Measurements from ENCODE around the gene HOOK2. TPM values are rescaled to one million over a fixed set of nuclear protein-coding genes. Genes with fewer than 3 reads are reported as not detected.

HOOK2 gene
- polyA plus RNA-seq, 4 donors: 34.6 to 85.0 (median 63.2) TPM

DNA sequence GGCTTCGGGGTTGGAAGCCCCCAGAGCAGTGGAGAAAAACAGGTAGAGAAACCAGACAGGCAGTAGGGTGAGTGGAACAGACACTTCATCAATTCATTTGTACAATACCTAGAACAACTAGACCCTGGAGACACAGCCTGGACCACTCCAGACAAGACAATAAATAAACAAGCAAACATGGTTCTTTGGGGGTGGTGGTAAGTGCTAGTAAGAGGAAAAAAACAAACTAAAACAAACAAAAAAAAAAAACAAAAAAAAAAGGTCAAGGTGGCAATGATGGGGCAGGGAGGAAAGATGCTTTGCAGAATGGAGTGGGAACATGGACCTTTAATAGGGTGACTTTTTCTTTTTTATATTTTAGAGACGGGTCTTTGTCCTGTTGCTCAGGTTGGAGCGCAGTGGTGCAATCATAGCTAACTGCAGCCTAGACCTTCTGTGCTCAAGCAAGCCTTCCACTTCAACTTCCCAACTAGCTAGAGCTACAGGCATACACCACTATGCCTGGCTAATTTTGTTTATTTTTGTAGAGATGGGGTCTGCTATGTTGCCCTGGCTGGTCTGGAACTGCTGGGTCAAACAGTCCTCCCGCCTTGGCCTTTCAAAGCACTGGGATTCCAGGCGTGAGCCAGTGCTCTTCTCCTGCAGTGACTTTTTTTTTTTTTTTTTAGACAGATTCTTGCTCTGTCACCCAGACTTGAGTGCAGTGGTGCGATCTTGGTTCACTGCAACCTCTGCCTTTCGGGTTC is 19.0 kb upstream of the HOOK2 start:
- DNase-seq (ENCODE audit: low read depth in 4 of 4, low spot score in 2 of 4): no peak

DNA sequence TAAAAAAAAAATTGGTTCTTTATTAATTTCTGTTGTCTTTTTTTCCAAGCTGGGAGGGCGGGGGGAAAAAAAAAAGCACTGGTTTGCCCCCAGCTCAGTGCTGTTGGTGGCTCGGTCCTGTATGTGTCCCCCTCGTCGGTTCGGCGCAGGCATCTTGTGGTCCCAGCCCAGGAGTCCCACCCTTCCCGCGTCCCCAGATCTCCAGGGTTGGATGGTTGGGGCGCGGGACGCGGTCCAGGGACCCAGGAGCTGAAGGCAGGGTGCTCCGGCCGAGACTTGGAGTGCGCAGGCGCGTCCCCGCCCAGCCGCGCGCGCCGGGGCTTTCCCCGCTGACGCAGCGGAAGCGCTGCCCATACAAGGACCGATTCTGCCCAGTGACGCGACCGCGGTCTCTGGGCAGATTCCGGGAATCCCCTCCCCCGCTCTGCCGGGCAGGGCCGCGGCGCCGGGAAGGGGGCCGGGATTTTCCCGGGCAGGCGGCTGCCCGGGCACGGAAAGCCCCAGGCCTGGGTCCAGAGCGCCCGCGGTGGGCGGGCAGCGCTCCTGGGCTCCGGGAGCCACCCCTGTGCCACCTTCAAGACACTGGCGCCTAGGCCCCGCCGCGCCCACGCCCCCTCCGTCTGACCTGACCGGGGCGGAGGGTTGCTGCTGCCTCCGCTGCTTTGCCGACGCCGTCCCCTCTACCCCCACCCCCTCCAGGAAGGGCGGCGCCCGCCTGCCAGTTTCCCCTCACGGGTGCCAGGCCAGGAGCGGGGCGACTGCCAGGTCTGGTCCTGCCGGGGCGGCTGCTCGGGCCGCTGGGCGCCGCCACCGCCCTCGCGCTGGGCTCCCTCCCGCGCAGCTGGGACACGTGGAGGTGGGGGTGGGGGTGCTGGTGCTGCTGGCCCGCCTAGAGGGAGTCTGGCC is 18.2 kb upstream of the HOOK2 start:
- DNase-seq (ENCODE audit: low read depth in 4 of 4, low spot score in 2 of 4): peak in 1 of 4 donors; percentile 88

GRCh38 chr19:12792853-12793289 is 17.5 kb upstream of the HOOK2 start:
- no peak for DNase-seq (ENCODE audit: low read depth in 4 of 4, low spot score in 2 of 4)

DNA sequence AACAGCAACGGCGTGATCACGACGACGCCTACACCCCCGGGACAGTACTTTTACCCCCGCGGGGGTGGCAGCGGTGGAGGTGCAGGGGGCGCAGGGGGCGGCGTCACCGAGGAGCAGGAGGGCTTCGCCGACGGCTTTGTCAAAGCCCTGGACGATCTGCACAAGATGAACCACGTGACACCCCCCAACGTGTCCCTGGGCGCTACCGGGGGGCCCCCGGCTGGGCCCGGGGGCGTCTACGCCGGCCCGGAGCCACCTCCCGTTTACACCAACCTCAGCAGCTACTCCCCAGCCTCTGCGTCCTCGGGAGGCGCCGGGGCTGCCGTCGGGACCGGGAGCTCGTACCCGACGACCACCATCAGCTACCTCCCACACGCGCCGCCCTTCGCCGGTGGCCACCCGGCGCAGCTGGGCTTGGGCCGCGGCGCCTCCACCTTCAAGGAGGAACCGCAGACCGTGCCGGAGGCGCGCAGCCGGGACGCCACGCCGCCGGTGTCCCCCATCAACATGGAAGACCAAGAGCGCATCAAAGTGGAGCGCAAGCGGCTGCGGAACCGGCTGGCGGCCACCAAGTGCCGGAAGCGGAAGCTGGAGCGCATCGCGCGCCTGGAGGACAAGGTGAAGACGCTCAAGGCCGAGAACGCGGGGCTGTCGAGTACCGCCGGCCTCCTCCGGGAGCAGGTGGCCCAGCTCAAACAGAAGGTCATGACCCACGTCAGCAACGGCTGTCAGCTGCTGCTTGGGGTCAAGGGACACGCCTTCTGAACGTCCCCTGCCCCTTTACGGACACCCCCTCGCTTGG is 16.9 kb upstream of the HOOK2 start:
- no peak for DNase-seq (ENCODE audit: low read depth in 4 of 4, low spot score in 2 of 4)

DNA sequence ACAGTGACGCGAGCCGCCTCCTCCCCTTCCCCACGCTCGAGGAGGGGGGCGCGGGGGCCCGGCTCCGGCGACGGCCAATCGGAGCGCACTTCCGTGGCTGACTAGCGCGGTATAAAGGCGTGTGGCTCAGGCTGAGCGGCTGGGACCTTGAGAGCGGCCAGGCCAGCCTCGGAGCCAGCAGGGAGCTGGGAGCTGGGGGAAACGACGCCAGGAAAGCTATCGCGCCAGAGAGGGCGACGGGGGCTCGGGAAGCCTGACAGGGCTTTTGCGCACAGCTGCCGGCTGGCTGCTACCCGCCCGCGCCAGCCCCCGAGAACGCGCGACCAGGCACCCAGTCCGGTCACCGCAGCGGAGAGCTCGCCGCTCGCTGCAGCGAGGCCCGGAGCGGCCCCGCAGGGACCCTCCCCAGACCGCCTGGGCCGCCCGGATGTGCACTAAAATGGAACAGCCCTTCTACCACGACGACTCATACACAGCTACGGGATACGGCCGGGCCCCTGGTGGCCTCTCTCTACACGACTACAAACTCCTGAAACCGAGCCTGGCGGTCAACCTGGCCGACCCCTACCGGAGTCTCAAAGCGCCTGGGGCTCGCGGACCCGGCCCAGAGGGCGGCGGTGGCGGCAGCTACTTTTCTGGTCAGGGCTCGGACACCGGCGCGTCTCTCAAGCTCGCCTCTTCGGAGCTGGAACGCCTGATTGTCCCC is 16.1 kb upstream of the HOOK2 start, which contains the start of gene JUNB:
Gene JUNB, plus strand, starts transcription at position 142 of the 706 bp plus-strand sequence. Its CDS starts 286 bp downstream, at position 428.
- DNase-seq (ENCODE audit: low read depth in 4 of 4, low spot score in 2 of 4): peak in 2 of 4 donors; percentile 85 to 88

DNA sequence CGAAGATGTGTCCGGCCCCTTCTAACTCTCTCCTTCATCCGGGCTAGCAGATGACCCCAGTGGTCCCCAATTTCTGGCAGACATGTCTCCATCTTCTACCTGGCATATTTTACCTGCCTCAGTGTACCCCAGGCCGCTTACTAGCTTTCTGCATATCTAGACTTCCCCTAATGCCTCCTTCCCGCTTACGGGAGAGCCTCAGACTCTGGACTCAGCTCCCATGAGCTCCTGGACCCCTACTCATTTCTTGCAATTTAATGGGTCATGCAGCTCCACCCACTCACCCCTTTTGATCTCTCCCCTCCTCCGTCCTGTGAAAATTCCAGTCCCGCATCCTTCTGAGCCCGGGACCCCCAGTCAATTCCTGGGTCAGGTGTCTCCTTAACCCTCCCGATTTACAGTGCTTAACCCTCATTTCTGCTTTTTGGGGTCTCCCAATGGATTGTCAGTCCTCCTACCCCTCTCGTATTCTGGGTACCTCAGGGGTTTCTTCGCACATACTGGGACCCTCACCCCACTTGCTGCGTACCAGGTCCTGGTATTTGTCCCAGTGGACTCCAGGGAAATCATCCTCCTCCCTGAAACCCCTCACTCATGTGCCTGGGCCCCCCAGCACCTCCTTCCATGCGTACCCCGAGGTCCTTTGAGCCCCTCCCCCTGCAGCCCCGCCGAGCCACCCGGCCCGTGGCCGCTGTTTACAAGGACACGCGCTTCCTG is 15.4 kb upstream of the HOOK2 start:
- no peak for DNase-seq (ENCODE audit: low read depth in 4 of 4, low spot score in 2 of 4)

DNA sequence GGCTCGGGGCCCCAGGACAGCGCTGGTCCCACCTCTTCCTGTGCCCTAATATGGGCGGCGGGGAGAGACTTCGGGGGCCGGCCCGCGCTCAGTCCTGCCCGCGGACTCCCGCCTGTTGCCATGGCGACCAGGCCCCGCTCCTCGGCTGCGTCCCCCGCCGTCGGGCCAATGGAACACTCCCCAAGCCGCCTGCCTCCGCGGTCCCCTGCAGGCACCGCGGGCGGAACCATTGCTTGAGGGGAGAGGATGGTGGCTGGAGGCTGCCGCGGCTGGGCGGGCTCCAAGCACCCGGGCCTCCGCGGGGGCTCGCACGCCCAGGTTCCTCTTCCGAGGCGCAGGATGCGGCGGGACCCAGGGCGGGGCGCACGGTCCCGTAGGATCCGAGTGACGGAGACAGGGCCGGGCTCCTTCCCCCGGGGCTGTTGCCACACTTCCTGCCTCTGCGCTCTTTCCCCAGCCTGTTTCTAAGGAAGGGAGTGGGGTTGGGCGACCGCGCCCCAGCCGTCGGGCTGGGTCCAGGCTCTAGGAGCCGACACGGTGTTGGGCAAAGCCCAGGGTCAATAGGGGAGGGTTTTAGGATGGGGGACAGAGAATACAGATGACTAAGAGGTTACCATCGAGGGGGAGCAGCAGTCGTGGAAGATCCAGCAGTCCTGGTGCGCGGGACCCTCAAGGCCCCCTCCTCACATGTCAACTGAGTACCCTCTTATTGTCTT is 14.7 kb upstream of the HOOK2 start:
- DNase-seq (ENCODE audit: low read depth in 4 of 4, low spot score in 2 of 4): peak in 3 of 4 donors; percentile 82 to 89 (median 88)

DNA sequence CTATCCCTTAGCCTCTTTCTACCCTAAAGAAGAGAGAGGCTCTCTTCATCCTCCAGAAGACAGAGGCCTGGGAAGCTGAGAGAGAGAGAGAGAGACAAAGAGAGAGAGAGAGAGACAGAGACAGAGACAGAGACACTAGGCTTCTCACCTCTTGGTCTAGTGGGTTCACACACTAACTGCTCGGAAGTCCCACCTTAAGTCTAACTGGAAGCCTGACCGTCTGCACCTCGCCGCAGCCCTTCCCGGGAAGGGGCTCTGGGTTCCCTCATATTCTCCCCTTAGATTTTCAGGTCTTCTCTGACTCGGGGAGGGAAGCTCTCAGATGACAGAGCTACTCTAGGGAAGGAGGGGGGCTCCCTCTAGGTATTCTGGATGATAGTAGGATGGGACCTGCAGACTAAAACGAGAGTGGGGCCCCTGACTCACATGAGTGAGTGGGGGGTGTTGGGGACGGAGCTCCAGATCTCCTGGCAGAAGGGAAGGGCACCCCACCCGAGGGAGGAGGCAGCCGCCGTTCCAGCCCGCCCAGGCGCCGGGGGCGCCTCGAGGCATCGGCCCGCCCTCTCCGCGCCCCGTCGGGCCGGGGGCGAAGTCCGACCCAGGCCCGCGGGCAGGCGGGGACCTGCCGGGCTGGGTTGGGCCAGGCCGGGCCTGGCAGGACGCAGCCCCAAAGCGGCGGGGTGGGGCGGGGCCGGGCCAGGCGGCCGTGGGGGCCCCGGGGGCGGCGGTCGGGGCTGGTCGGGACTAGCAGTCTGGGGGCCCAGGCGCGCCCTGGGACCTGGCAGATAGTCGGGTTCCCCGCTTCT is 13.9 kb upstream of the HOOK2 start:
- DNase-seq (ENCODE audit: low read depth in 4 of 4, low spot score in 2 of 4): no peak

GRCh38 chr19:12788682-12789097 is 13.3 kb upstream of the HOOK2 start:
- no peak for DNase-seq (ENCODE audit: low read depth in 4 of 4, low spot score in 2 of 4)

DNA sequence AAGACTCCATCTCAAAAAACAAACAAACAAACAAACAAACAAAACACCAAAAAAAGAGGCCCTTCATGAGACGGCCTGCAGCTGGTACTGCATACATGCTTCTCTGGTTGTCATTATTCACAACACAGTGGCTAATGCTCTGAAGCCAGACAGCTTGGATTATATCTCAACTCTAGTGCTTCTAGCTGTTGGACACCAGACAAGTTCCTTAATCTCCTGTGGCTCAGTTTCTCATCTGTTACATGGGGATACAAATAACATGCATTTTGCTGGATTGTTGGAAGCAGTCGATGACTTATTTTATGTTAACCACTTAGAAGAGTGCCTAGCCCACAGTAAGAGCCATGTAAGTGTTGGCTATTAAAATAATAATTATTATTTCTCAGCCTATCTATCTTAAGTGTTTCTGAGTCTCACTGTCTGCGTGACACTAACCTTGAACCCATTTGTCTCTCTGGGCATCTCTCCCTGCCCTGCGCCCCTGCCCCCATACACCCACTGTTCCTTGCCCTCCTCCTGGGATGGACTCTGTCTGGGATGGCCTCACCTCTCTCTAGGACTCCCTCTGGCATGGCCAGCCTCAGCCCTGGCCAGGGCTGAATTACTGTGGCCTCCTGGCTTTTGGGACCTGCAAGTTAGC is 12.8 kb upstream of the HOOK2 start:
- DNase-seq (ENCODE audit: low read depth in 4 of 4, low spot score in 2 of 4): no peak

DNA sequence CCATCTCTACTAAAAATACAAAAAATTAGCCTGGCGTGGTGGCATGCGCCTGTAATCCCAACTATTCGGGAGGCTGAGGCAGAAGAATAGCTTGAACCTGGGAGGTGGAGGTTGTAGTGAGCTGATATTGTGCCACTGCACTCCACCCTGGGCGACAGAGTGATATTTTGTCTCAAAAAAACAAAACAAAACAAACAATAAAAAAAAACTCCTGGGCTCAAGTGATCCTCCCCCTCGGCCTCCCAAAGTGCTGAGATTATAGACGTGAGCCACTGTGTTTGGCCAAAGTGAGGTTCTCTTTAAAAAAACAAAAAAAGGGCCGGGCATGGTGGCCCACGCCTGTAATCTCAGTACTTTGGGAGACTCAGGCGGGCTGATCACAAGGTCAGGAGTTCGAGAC is 12.1 kb upstream of the HOOK2 start:
- DNase-seq (ENCODE audit: low read depth in 4 of 4, low spot score in 2 of 4): no peak

- DNase-seq (ENCODE audit: low read depth in 4 of 4, low spot score in 2 of 4): no peak
Measured at GRCh38 chr19:12786952-12787351, 11.6 kb upstream of the HOOK2 start.

DNA sequence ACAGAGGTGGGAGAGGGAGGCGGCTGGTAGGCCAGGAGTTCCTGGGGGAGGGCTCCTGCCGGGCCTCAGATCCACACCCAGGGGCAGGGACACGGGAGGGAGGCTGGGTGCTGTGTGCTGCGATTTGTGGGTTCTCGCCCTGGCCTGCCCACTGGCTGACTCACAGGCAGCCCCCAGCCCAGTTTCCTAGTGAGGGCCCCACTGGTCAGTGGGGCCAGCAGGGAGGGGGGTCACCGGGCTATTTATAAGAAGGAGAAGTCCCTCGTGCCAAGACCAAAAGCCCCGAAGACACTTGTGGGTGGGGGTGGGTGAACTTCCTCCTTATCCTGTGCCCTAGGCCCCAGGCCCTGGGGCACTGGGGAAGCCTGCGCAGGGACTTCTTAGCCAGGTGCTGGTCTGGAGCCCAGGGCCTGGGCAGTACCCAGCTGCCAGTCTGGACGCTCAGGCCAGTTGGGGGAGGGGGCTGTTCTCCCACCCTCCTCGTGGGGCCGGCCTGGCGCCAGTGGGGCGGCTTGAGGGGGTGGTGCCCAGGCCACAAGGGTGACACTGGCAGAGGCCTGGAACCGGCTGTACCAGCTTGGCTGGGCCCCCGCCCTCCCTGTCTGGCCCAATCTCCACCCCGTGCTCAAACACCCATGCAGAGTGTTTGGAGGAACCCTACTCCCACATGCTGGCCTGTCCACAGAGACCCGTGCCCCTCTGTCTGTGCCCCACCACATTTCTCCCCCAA is 11.0 kb upstream of the HOOK2 start:
- no peak for DNase-seq (ENCODE audit: low read depth in 4 of 4, low spot score in 2 of 4)

DNA sequence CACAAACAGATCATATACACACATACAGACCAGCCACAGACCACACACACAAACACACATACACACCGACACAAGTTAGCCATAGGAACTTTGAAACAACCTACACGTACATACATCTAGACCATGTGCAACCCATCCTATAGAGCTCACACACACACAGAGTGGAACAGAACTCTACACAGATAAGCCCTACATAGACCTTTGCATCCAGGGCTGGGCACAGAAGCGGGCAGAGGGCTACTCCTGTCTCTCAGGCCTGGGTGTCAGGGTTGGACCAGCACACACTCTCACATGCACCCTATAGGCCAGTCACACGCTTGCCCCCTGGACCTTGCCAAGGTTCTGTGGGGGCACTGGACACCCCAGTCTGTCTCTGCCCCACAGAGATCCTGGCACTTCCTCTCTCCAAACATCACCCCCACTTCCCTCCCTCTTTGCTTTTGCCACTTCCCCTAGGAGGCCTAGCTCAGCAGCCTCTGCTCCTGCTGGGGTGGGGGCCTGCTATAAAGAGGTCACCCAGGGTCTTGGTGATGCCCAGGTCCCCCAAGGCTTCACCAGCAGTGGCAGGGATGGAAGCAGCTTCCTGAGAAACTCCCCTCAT is 10.2 kb upstream of the HOOK2 start:
- no peak for DNase-seq (ENCODE audit: low read depth in 4 of 4, low spot score in 2 of 4)

DNA sequence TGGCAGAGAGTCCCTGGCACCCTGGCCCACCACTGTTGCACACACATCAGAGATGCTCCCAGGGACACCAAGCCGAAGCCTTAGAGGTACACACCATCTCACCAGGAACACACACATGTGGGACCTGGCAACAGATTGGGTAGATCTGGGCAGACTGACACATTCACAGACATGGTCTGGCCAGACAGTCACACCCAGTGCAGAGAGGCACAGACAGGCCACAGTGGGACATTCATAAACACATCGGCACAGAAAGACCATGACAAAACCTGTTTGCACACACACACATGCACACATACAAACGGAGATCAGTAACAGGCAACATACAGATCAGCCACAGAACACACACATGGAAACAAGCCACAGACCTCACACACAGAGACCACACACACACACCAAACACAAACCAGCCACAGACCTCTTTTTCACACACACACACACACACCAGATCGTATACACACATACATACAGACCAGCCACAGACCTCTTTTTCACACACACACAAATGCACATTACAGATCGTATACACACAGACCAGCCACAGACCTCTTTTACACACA is 9.6 kb upstream of the HOOK2 start:
- DNase-seq (ENCODE audit: low read depth in 4 of 4, low spot score in 2 of 4): no peak

DNA sequence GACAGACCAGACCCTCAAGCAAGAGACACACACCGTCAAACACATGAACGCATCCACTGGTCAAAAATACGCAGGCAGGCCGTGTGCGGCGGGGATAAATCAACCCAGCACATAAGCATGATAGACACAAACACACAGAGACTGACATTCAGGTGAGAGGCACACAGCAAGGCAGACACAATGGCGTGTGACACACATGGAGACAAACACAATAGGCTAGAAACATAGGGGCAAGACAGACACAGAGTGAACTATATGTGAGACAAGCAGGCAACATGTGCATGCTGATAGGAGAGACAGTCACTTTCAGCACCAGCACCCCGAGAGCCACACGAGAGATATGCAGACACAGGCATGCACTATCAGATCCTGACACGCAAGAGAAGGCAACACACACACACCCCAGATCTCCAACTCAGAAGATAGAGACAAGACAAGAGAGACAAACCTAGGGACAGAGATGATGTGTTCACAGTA is 9.1 kb upstream of the HOOK2 start:
- DNase-seq (ENCODE audit: low read depth in 4 of 4, low spot score in 2 of 4): no peak
